SK-N-SH (cell line): ENCODE results near the gene MMD2. TPM values are rescaled to one million over a fixed set of nuclear protein-coding genes. Genes with fewer than 3 reads are reported as not detected.

Experiments
- CTCF ChIA-PET: fragments of 300-600, 350-600 bp; formaldehyde crosslinking; extraction: SDS; loops from one replicate; lab custom pipeline; 2021; lab: Yijun Ruan, JAX
- POLR2A ChIA-PET: fragments of 350-600 bp; sonication (Branson Sonifier 250); formaldehyde crosslinking; extraction: SDS; loops from one replicate; lab custom pipeline; 2020; ENCODE audit warnings: antibody characterized with exemption, inconsistent platforms; lab: Yijun Ruan, JAX
- DNase-seq: peaks from one replicate; pipeline ENCODE4 v3.0.0; 2012
- H2AFZ ChIP-seq: fragments of 200-600 bp; sonication (generic); 2 replicates; pipeline ENCODE4 v1.8.1; 2016; ENCODE audit warnings: antibody characterized with exemption, mild to moderate bottlenecking, low read depth
- H3F3A ChIP-seq: fragments of 200-600 bp; sonication (generic); replicated peaks from 2 replicates; pipeline ENCODE3; 2016; ENCODE audit warnings: antibody characterized with exemption, mild to moderate bottlenecking; ENCODE audit not compliant: insufficient read depth
- H3K27ac ChIP-seq, 2 experiments: fragments of 200-500 bp in 1 of 2; fragments of 200-600 bp in 1 of 2; sonication (Bioruptor generic) in 1 of 2; sonication (generic), shearing (Covaris generic) in 1 of 2; 2 replicates each; pipeline versions ENCODE4 v1.5.1 to v1.6.1; 2014 to 2016; ENCODE audit warnings: low read depth in 2 of 2, inconsistent platforms in 1 of 2, low read length in 1 of 2, mild to moderate bottlenecking in 1 of 2, mixed read lengths in 1 of 2
- H3K27me3 ChIP-seq: fragments of 200-600 bp; sonication (generic), shearing (Covaris generic); 2 replicates; pipeline ENCODE4 v1.6.1; 2016; ENCODE audit warnings: mixed run types; ENCODE audit not compliant: insufficient read depth
- H3K36me3 ChIP-seq, 2 experiments: fragments of 200-500 bp in 1 of 2; fragments of 200-600 bp in 1 of 2; sonication (Bioruptor generic) in 1 of 2; sonication (generic) in 1 of 2; replicated peaks in 1 of 2; 2 replicates each; pipeline versions ENCODE3 to v1.5.1; 2014 to 2016; ENCODE audit warnings: low read length in 1 of 2, mild to moderate bottlenecking in 1 of 2; ENCODE audit not compliant: insufficient read depth in 2 of 2, control insufficient read depth in 1 of 2
- H3K4me1 ChIP-seq, 2 experiments: fragments of 200-500 bp in 1 of 2; fragments of 200-600 bp in 1 of 2; sonication (Bioruptor generic) in 1 of 2; sonication (generic), shearing (Covaris generic) in 1 of 2; 2 replicates each; pipeline versions ENCODE4 v1.5.1 to v1.6.1; 2014 to 2016; ENCODE audit warnings: low read depth in 1 of 2, low read length in 1 of 2, mixed run types in 1 of 2; ENCODE audit not compliant: insufficient read depth in 2 of 2, control insufficient read depth in 1 of 2
- H3K4me2 ChIP-seq: fragments of 200-600 bp; sonication (generic), shearing (Covaris generic); 2 replicates; pipeline ENCODE4 v1.6.1; 2017; ENCODE audit warnings: mixed run types
- H3K4me3 ChIP-seq, 2 experiments: fragments of 200-500 bp in 1 of 2; fragments of 200-600 bp in 1 of 2; sonication (Bioruptor generic) in 1 of 2; sonication (generic), shearing (Covaris generic) in 1 of 2; 2 replicates each; pipeline versions ENCODE4 v1.5.1 to v1.8.1; 2014 to 2016; ENCODE audit warnings: low read depth in 2 of 2, inconsistent platforms in 1 of 2, low read length in 1 of 2, mild to moderate bottlenecking in 1 of 2, mixed read lengths in 1 of 2, moderate library complexity in 1 of 2
- H3K79me2 ChIP-seq: fragments of 200-600 bp; sonication (generic); 2 replicates; pipeline ENCODE4 v1.8.1; 2017; ENCODE audit warnings: mild to moderate bottlenecking; ENCODE audit not compliant: insufficient read depth
- H3K9ac ChIP-seq: fragments of 200-600 bp; sonication (generic); 2 replicates; pipeline ENCODE4 v1.6.1; 2017; ENCODE audit warnings: mixed run types
- H3K9me2 ChIP-seq: fragments of 200-600 bp; sonication (generic); 2 replicates; pipeline ENCODE4 v1.6.1; 2017; ENCODE audit warnings: mixed run types
- H3K9me3 ChIP-seq: fragments of 200-600 bp; sonication (generic); 2 replicates; pipeline ENCODE4 v1.6.1; 2017; ENCODE audit warnings: mixed run types, mild to moderate bottlenecking, moderate library complexity
- H4K20me1 ChIP-seq: fragments of 200-600 bp; sonication (generic); 2 replicates; pipeline ENCODE4 v1.6.1; 2017; ENCODE audit warnings: mild to moderate bottlenecking, mixed run types; ENCODE audit not compliant: insufficient read depth
- ELF1 ChIP-seq: IDR thresholded peaks from 2 replicates; pipeline ENCODE4 v1.4.0; 2012
- EP300 ChIP-seq, 2 experiments: IDR thresholded peaks; 2 replicates each; pipeline versions ENCODE4 v1.4.0 to v1.6.1; 2012; ENCODE audit warnings: borderline replicate concordance in 1 of 2, low read depth in 1 of 2, low read length in 1 of 2
- EZH2phosphoT487 ChIP-seq: fragments of 200-600 bp; sonication (generic); IDR thresholded peaks from 2 replicates; pipeline ENCODE4 v1.6.1; 2017; ENCODE audit warnings: low read depth, mixed run types, mild to moderate bottlenecking, antibody characterized with exemption, moderate library complexity, borderline replicate concordance
- FOSL2 ChIP-seq: IDR thresholded peaks from 2 replicates; pipeline ENCODE4 v1.4.0; 2012; ENCODE audit warnings: low read depth, mild to moderate bottlenecking, moderate library complexity, borderline replicate concordance
- FOXM1 ChIP-seq: IDR thresholded peaks from 2 replicates; pipeline ENCODE4 v1.4.0; 2012; ENCODE audit warnings: low read depth, mild to moderate bottlenecking
- GABPA ChIP-seq: IDR thresholded peaks from 2 replicates; pipeline ENCODE4 v1.4.0; 2012; ENCODE audit warnings: low read depth, mild to moderate bottlenecking
- MEF2A ChIP-seq: IDR thresholded peaks from 2 replicates; pipeline ENCODE4 v1.4.0; 2012; ENCODE audit warnings: low read depth, borderline replicate concordance
- NFIC ChIP-seq: IDR thresholded peaks from 2 replicates; pipeline ENCODE4 v1.4.0; 2012; ENCODE audit warnings: borderline replicate concordance
- NRF1 ChIP-seq: IDR thresholded peaks from 2 replicates; pipeline ENCODE4 v1.6.1; 2012; ENCODE audit warnings: low read depth, mild to moderate bottlenecking, low read length
- POLR2AphosphoS5 ChIP-seq: IDR thresholded peaks from 2 replicates; pipeline ENCODE4 v1.6.1; 2012; ENCODE audit warnings: low read depth, low read length
- RAD21 ChIP-seq: IDR thresholded peaks from 2 replicates; pipeline ENCODE4 v1.6.1; 2012; ENCODE audit warnings: mild to moderate bottlenecking, low read length
- SIN3A ChIP-seq: IDR thresholded peaks from 2 replicates; pipeline ENCODE4 v1.6.1; 2012; ENCODE audit warnings: low read depth, mild to moderate bottlenecking, low read length, moderate library complexity, borderline replicate concordance
- SMC3 ChIP-seq: IDR thresholded peaks from 2 replicates; pipeline ENCODE4 v1.6.1; 2012; ENCODE audit warnings: low read depth, low read length, improper control_type of control experiment
- TCF12 ChIP-seq: IDR thresholded peaks from 2 replicates; pipeline ENCODE4 v1.4.0; 2012
- WGBS: methylation state at CpG from one replicate; pipeline ENCODE4 v1.1.6; 2017; ENCODE audit warnings: low lambda C conversion rate; 5-methylcytosine and 5-hydroxymethylcytosine counted together
- polyA plus RNA-seq, 3 experiments: library from polyadenylated mRNA; depleted of rRNA; stranded (reverse); fragments of >200 nt; gene quantifications; 2 replicates each; pipeline ENCODE4 v1.2.3, GENCODE V29; 2012
- TF ChIP-seq, protein P1 (sequence below): fragments of 150-350 bp; IDR thresholded peaks from 2 replicates; pipeline ENCODE4 v1.6.1; 2017; ENCODE audit warnings: antibody characterized with exemption, low read length, low read depth, borderline replicate concordance
- TF ChIP-seq, protein P2 (sequence below): fragments of 200-600 bp; sonication (generic); IDR thresholded peaks from 2 replicates; pipeline ENCODE4 v1.6.1; 2017; ENCODE audit warnings: antibody characterized with exemption, mild to moderate bottlenecking, moderate library complexity
- TF ChIP-seq, protein P3 (sequence below): IDR thresholded peaks from 2 replicates; pipeline ENCODE4 v1.6.1; 2012; ENCODE audit warnings: mild to moderate bottlenecking, low read depth, low read length, moderate library complexity

Gene MMD2
- polyA plus RNA-seq, 1 of the 3 experiments (the other 2 are of a cell fraction), result not detected

DNA sequence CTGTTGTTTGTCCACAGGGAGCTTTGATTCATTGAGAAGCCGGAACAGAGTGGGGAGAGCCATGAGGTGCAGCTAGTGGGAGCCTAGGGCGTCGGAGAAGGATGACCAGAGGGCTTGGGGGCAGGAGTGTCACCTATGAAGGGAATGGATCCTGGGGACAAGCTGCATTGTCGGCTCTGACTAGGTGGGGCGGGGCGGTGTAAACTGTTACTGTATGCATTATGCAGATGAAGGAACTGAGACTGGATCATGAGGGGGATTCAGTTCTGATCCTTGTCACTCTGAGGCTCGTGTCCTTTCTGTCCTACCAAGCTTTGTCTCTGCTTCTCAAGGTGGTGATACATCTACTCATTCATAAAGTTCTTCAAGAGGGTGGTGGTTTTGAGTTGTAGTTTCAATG lies 39.9 kb upstream of the MMD2 start (continued):
- TF ChIP-seq, protein P1, sequence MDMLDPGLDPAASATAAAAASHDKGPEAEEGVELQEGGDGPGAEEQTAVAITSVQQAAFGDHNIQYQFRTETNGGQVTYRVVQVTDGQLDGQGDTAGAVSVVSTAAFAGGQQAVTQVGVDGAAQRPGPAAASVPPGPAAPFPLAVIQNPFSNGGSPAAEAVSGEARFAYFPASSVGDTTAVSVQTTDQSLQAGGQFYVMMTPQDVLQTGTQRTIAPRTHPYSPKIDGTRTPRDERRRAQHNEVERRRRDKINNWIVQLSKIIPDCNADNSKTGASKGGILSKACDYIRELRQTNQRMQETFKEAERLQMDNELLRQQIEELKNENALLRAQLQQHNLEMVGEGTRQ, result no peak
- no peak for TF ChIP-seq TCF12

DNA sequence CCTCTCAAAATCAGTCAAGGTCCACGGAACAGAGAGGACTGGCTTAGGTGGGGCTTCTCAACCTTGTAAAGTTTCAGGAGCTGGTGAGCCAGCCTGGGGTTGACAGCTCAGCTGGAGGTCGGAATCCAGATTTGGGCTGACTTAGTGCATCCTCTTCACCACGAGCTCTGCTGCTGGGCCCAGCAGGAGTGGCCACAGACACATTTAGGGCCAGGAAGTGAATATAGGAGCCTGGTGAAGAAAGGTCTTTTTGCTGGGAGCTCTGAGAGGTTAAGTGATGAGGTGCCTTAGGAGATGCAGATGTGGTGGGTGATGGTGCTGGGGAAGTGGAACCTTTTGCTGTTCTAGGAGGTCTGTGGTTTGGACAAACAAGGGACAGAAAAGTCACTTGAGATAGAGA lies 39.3 kb upstream of the MMD2 start:
- peaks cover 50 to 56% of the 10 kb centered on the region in 2 experiments for H3K36me3 ChIP-seq
- ChIA-PET CTCF (interaction anchor here (1.1 to 2.2 kb wide), 2 partner anchors 24 to 200 kb away, joined by 3 to 9 read pairs; no protein-coding TSS in a partner anchor), POLR2A (no interaction called here)
- no peak overlapping the region for H3K4me3 ChIP-seq
- H3K4me2 ChIP-seq, result no peak overlapping the region
- H3K9me2 ChIP-seq, result no peaks in the 10 kb centered on the region
- no peaks in the 10 kb centered on the region for H3F3A ChIP-seq
- H3K27me3 ChIP-seq, result no peaks in the 10 kb centered on the region
- H4K20me1 ChIP-seq, result peaks cover 5% of the 10 kb centered on the region; the same call in 1 of the 2 replicates
- TF ChIP-seq POLR2AphosphoS5 (no peak), NFIC (no peak), MEF2A (no peak), SIN3A (no peak), RAD21 (no peak), EZH2phosphoT487 (no peak), SMC3 (no peak), GABPA (no peak)
- TF ChIP-seq, protein P2, sequence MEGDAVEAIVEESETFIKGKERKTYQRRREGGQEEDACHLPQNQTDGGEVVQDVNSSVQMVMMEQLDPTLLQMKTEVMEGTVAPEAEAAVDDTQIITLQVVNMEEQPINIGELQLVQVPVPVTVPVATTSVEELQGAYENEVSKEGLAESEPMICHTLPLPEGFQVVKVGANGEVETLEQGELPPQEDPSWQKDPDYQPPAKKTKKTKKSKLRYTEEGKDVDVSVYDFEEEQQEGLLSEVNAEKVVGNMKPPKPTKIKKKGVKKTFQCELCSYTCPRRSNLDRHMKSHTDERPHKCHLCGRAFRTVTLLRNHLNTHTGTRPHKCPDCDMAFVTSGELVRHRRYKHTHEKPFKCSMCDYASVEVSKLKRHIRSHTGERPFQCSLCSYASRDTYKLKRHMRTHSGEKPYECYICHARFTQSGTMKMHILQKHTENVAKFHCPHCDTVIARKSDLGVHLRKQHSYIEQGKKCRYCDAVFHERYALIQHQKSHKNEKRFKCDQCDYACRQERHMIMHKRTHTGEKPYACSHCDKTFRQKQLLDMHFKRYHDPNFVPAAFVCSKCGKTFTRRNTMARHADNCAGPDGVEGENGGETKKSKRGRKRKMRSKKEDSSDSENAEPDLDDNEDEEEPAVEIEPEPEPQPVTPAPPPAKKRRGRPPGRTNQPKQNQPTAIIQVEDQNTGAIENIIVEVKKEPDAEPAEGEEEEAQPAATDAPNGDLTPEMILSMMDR, result no peak
- whole genome bisulfite sequencing, result 95% methylated on average over 3 of the region's 3 CpGs
- H3K27ac ChIP-seq, result no peak overlapping the region
- peaks cover 6% of the 10 kb centered on the region; the same call in 1 of the 2 replicates for H3K79me2 ChIP-seq
- no peak overlapping the region for H2AFZ ChIP-seq
- DNase-seq, result no peak
- H3K9me3 ChIP-seq, result no peaks in the 10 kb centered on the region
- H3K4me1 ChIP-seq, result no peaks in the 10 kb centered on the region
- no peak overlapping the region for H3K9ac ChIP-seq

DNA sequence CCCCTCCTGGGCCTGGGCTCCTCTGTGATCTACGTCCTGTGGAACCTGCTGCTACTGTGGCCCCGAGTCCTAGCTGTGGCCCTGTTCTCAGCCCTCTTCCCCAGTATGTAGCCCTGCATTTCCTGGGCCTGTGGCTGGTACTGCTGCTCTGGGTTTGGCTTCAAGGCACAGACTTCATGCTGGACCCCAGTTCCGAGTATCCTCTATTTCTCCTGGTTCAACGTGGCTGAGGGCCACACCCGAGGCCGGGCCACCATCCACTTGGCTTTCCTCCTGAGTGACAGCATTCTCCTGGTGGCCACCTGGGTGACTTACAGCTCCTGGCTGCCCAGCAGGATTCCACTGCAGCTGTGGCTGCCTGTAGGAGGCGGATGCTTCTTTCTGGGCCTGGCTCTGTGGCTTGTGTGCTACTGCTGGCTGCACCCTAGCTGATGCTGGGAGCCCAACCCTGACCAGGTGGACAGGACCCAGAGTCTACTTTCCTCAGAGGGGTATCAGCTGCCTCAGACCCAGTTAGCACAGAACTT lies 37.8 kb upstream of the MMD2 start:
- Histone ChIP-seq H3K4me1 (no peaks in the 10 kb centered on the region), H3K9me2 (no peaks in the 10 kb centered on the region), H2AFZ (no peak overlapping the region), H3K27me3 (no peaks in the 10 kb centered on the region), H3K79me2 (peaks cover 12% of the 10 kb centered on the region), H3K9ac (no peak overlapping the region), H3K4me2 (no peak overlapping the region), H3F3A (no peaks in the 10 kb centered on the region), H3K4me3 (no peak overlapping the region), H3K27ac (no peak overlapping the region), H3K9me3 (no peaks in the 10 kb centered on the region), H4K20me1 (peaks cover 5% of the 10 kb centered on the region; the same call in 1 of the 2 replicates), H3K36me3 (peaks cover 56 to 59% of the 10 kb centered on the region in 2 experiments)
- CTCF ChIA-PET, result interaction anchor here (2.2 kb wide), 1 partner anchor 23 kb away, joined by 9 read pairs; no protein-coding TSS in a partner anchor
- no peak for DNase-seq
- POLR2A ChIA-PET, result no interaction called here
- 95% methylated on average over 6 of the region's 7 CpGs for WGBS
- TF ChIP-seq TCF12 (no peak), EZH2phosphoT487 (no peak), NRF1 (no peak), ELF1 (no peak), SMC3 (no peak), FOXM1 (no peak), EP300 (IDR thresholded peaks at IDR 0.05; ENCODE audit: borderline replicate concordance in 1 of 2, low read depth in 1 of 2, low read length in 1 of 2) (no peak), FOSL2 (no peak)
- TF ChIP-seq, protein P3, sequence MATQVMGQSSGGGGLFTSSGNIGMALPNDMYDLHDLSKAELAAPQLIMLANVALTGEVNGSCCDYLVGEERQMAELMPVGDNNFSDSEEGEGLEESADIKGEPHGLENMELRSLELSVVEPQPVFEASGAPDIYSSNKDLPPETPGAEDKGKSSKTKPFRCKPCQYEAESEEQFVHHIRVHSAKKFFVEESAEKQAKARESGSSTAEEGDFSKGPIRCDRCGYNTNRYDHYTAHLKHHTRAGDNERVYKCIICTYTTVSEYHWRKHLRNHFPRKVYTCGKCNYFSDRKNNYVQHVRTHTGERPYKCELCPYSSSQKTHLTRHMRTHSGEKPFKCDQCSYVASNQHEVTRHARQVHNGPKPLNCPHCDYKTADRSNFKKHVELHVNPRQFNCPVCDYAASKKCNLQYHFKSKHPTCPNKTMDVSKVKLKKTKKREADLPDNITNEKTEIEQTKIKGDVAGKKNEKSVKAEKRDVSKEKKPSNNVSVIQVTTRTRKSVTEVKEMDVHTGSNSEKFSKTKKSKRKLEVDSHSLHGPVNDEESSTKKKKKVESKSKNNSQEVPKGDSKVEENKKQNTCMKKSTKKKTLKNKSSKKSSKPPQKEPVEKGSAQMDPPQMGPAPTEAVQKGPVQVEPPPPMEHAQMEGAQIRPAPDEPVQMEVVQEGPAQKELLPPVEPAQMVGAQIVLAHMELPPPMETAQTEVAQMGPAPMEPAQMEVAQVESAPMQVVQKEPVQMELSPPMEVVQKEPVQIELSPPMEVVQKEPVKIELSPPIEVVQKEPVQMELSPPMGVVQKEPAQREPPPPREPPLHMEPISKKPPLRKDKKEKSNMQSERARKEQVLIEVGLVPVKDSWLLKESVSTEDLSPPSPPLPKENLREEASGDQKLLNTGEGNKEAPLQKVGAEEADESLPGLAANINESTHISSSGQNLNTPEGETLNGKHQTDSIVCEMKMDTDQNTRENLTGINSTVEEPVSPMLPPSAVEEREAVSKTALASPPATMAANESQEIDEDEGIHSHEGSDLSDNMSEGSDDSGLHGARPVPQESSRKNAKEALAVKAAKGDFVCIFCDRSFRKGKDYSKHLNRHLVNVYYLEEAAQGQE, result no peak
- TF ChIP-seq, protein P2, result no peak
